Kidney tubule cell (primary cell): ENCODE data around the gene PRPF6.

ENCODE experiments used
- DNase-seq: peaks from one replicate; pipeline ENCODE4 v3.0.0-alpha.2; 2018; ENCODE audit warnings: low spot score

The PRPF6 gene

GRCh38 chr20:64049060-64049877 lies 68.3 kb downstream of the PRPF6 start, which contains the start of gene SOX18:
Gene SOX18 (minus strand): TSS chr20:64049639. CDS start chr20:64049516, 123 bp downstream.
- DNase-seq, result peak; percentile 23

- DNase-seq, result no peak
Observed at GRCh38 chr20:64049878-64050260, 68.9 kb downstream of the PRPF6 start.

GRCh38 chr20:64050261-64051032 lies 69.5 kb downstream of the PRPF6 start:
- no peak for DNase-seq

GRCh38 chr20:64051033-64051452 lies 70.1 kb downstream of the PRPF6 start:
- DNase-seq, result no peak

- no peak for DNase-seq
Observed at GRCh38 chr20:64051561-64052325, 70.8 kb downstream of the PRPF6 start.

- no peak for DNase-seq
Observed at GRCh38 chr20:64052326-64052722, 71.4 kb downstream of the PRPF6 start.

- DNase-seq, result no peak
Observed at GRCh38 chr20:64052987-64053840, 72.3 kb downstream of the PRPF6 start.

- DNase-seq, result peak; percentile 33
Observed at GRCh38 chr20:64053841-64054661, 73.1 kb downstream of the PRPF6 start.

GRCh38 chr20:64055396-64055892 lies 74.5 kb downstream of the PRPF6 start:
- DNase-seq, result no peak

- peak; percentile 43 for DNase-seq
Observed at GRCh38 chr20:64055893-64056638, 75.1 kb downstream of the PRPF6 start.

GRCh38 chr20:64056639-64056888 lies 75.6 kb downstream of the PRPF6 start:
- no peak for DNase-seq

GRCh38 chr20:64056889-64057627 lies 76.1 kb downstream of the PRPF6 start:
- no peak for DNase-seq

- peak; percentile 68 for DNase-seq
Observed at GRCh38 chr20:64057628-64058498, 76.9 kb downstream of the PRPF6 start.

GRCh38 chr20:64058536-64058935 lies 77.6 kb downstream of the PRPF6 start:
- no peak for DNase-seq

- DNase-seq, result peak; percentile 35
Observed at GRCh38 chr20:64062276-64062595, 81.3 kb downstream of the PRPF6 start.

GRCh38 chr20:64062596-64063388 lies 81.9 kb downstream of the PRPF6 start, which contains the start of gene TCEA2:
Gene TCEA2 (plus strand): TSS chr20:64063198. CDS start chr20:64063313, 115 bp downstream.
- peak; percentile 95 for DNase-seq

- DNase-seq, result no peak
Observed at GRCh38 chr20:64063389-64064144, 82.6 kb downstream of the PRPF6 start.
